Measurements from ENCODE around the gene SLC30A10.
"Not testable (repeated sequence)": the region's sequence is repeated elsewhere in the genome, so short reads cannot be mapped to it uniquely, and the experiment has no call there.

SLC30A10 gene

GRCh38 chr1:219892271-219892670, 36.1 kb downstream of the SLC30A10 start:
- not testable (repeated sequence) for DNase-seq (ENCODE audit: low read depth in 2 of 2)

GRCh38 chr1:219891846-219892245, 36.5 kb downstream of the SLC30A10 start:
- not testable (repeated sequence) for DNase-seq (ENCODE audit: low read depth in 2 of 2)

GRCh38 chr1:219888667-219889066, 39.7 kb downstream of the SLC30A10 start:
- not testable (repeated sequence) for DNase-seq (ENCODE audit: low read depth in 2 of 2)

GRCh38 chr1:219885680-219886079, 42.7 kb downstream of the SLC30A10 start:
- no peak for DNase-seq (ENCODE audit: low read depth in 2 of 2)

- DNase-seq (ENCODE audit: low read depth in 2 of 2), result no peak
Observed at GRCh38 chr1:219883400-219884332, 44.7 kb downstream of the SLC30A10 start.

- no peak for DNase-seq (ENCODE audit: low read depth in 2 of 2)
Observed at GRCh38 chr1:219882755-219883154, 45.6 kb downstream of the SLC30A10 start.

- DNase-seq (ENCODE audit: low read depth in 2 of 2), result no peak
Observed at GRCh38 chr1:219882096-219882495, 46.3 kb downstream of the SLC30A10 start.

- no peak for DNase-seq (ENCODE audit: low read depth in 2 of 2)
Observed at GRCh38 chr1:219880765-219881457, 47.4 kb downstream of the SLC30A10 start.

GRCh38 chr1:219876798-219877209, 51.6 kb downstream of the SLC30A10 start:
- DNase-seq (ENCODE audit: low read depth in 2 of 2), result no peak

GRCh38 chr1:219875860-219876259, 52.5 kb downstream of the SLC30A10 start:
- DNase-seq (ENCODE audit: low read depth in 2 of 2), result no peak

GRCh38 chr1:219872538-219872937, 55.8 kb downstream of the SLC30A10 start:
- DNase-seq (ENCODE audit: low read depth in 2 of 2), result not testable (repeated sequence)

GRCh38 chr1:219871427-219872057, 56.8 kb downstream of the SLC30A10 start:
- DNase-seq (ENCODE audit: low read depth in 2 of 2), result no peak

GRCh38 chr1:219868615-219869014, 59.7 kb downstream of the SLC30A10 start:
- not testable (repeated sequence) for DNase-seq (ENCODE audit: low read depth in 2 of 2)
